OCI-LY7 (cell line): Measurements from ENCODE around the gene COQ10A.

ENCODE experiments used
- CTCF ChIP-seq: fragments of 200-600 bp; sonication (generic); conservative IDR thresholded peaks from 2 replicates; pipeline ENCODE4 v1.5.1; 2014; ENCODE audit warnings: mild to moderate bottlenecking, antibody characterized with exemption, low read length, moderate library complexity, mixed read lengths
- EZH2phosphoT487 ChIP-seq: fragments of 200-600 bp; sonication (generic); IDR thresholded peaks from 2 replicates; pipeline ENCODE4 v1.6.1; 2018; ENCODE audit warnings: low read depth, borderline replicate concordance, mild to moderate bottlenecking, mixed run types, antibody characterized with exemption, low read length, moderate library complexity, mixed read lengths

DNA sequence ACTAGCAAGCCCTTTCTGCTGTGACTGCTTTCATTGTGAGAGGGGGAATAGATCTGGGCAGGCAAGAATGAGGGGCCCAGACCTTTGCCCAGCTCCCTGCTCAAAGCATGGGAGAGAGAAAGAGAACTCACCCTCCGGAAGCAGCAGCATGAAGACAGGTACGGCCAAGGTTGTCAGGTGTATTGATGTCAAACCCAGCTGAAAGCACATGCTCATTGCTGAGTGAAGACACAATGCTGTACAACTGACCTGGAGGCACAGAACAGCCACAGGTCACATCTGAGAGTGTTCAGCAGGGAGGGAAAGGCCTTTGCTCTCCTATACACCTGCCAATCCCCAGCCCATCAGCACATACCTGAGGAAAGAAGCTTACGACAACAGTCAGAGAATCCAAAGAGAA is 14.1 kb upstream of the COQ10A start:
- TF ChIP-seq CTCF = no peak
- no peak for TF ChIP-seq EZH2phosphoT487
